HCT116 (cell line): ENCODE data around the gene S100PBP. TPM values are rescaled to one million over a fixed set of nuclear protein-coding genes. Genes with fewer than 3 reads are reported as not detected.
A peak's percentile ranks its signal among the peaks of the same experiment; 100 is the strongest.

Experiments
- ATAC-seq: fragments of 200-7000 bp; cut with Tn5 transposase; 2 replicates; pipeline ENCODE4 v1.9.1; 2020; ENCODE audit warnings: mild to moderate bottlenecking, moderate library complexity
- BruUV-seq: library from RNA; stranded (reverse); fragments of 400-500 nt; replicated peaks from 2 replicates; lab custom pipeline; 2021; lab: Mats Ljungman, UMichigan
- CTCF ChIA-PET: fragments of 300-600 bp; sonication (Branson Sonifier 250); formaldehyde crosslinking; loops from one replicate; lab custom pipeline; 2021; ENCODE audit warnings: antibody characterized with exemption; lab: Charles Lee
- POLR2A ChIA-PET: fragments of 300-600, 350-600 bp; sonication (Branson Sonifier 250); formaldehyde crosslinking; loops from one replicate; lab custom pipeline; 2021; ENCODE audit warnings: antibody characterized with exemption; lab: Charles Lee
- RAD21 ChIA-PET, 2 experiments: fragments of 300-600 bp; sonication (Branson Sonifier 250); formaldehyde crosslinking; loops; one replicate each; lab custom pipeline; 2023; ENCODE audit warnings: low total read pairs in 2 of 2; ENCODE audit not compliant: uncharacterized antibody in 2 of 2, unreplicated experiment in 2 of 2, low non-redundant PET in 1 of 2; lab: Charles Lee
- DNase-seq: peaks from one replicate; pipeline ENCODE4 v3.0.0-alpha.2; 2010; ENCODE audit warnings: low read depth, low spot score
- H2AFZ ChIP-seq: fragments of 200-600 bp; shearing (Covaris generic), sonication (generic); 2 replicates; pipeline ENCODE4 v1.6.1; 2017; ENCODE audit warnings: low read depth, mixed run types, mixed read lengths, antibody characterized with exemption, low read length; ENCODE audit not compliant: poor library complexity, severe bottlenecking
- H3K27ac ChIP-seq: 2 replicates; pipeline ENCODE4 v1.5.1; 2012; ENCODE audit warnings: low read depth, low read length
- H3K27me3 ChIP-seq: fragments of 200-600 bp; sonication (generic); 2 replicates; pipeline ENCODE4 v1.6.1; 2016; ENCODE audit warnings: mixed run types, low read length, mixed read lengths; ENCODE audit not compliant: insufficient read depth
- H3K36me3 ChIP-seq, 2 experiments: fragments of 200-500 bp in 1 of 2; fragments of 200-600 bp in 1 of 2; sonication (Bioruptor generic) in 1 of 2; sonication (generic) in 1 of 2; 2 replicates each; pipeline versions ENCODE4 v1.5.1 to v1.6.1; 2014 to 2016; ENCODE audit warnings: low read length in 2 of 2, inconsistent platforms in 1 of 2, mixed read lengths in 1 of 2, mixed run types in 1 of 2; ENCODE audit not compliant: insufficient read depth in 2 of 2, control insufficient read depth in 1 of 2
- H3K4me1 ChIP-seq, 2 experiments: fragments of 200-600 bp in 1 of 2; sonication (generic) in 1 of 2; 2 replicates each; pipeline versions ENCODE4 v1.5.1 to v1.6.1; 2012 to 2017; ENCODE audit warnings: low read length in 2 of 2, inconsistent platforms in 1 of 2, mild to moderate bottlenecking in 1 of 2, mixed read lengths in 1 of 2, mixed run types in 1 of 2, moderate library complexity in 1 of 2; ENCODE audit not compliant: insufficient read depth in 2 of 2, control insufficient read depth in 1 of 2
- H3K4me2 ChIP-seq: fragments of 200-600 bp; sonication (generic); 2 replicates; pipeline ENCODE4 v1.6.1; 2017; ENCODE audit warnings: mixed run types, low read length, mixed read lengths
- H3K4me3 ChIP-seq, 2 experiments: fragments of 200-600 bp in 1 of 2; sonication (generic) in 1 of 2; replicated peaks in 1 of 2; 2 replicates each; pipeline ENCODE4 v1.5.1; 2011 to 2016; ENCODE audit warnings: low read length in 2 of 2, control low read depth in 1 of 2, low read depth in 1 of 2, mild to moderate bottlenecking in 1 of 2, mixed read lengths in 1 of 2, mixed run types in 1 of 2
- H3K79me2 ChIP-seq: fragments of 200-600 bp; sonication (generic); 2 replicates; pipeline ENCODE4 v1.6.1; 2017; ENCODE audit warnings: mild to moderate bottlenecking, mixed run types, low read length, moderate library complexity, mixed read lengths; ENCODE audit not compliant: insufficient read depth
- H3K9ac ChIP-seq: fragments of 200-600 bp; sonication (generic); 2 replicates; pipeline ENCODE4 v1.6.1; 2016; ENCODE audit warnings: low read length, mixed read lengths
- H3K9me2 ChIP-seq: fragments of 200-600 bp; sonication (generic), shearing (Covaris generic); 2 replicates; pipeline ENCODE4 v1.6.1; 2017; ENCODE audit warnings: mixed run types, mild to moderate bottlenecking, moderate library complexity; ENCODE audit not compliant: insufficient read depth
- H3K9me3 ChIP-seq, 2 experiments: fragments of 200-500 bp in 1 of 2; fragments of 200-600 bp in 1 of 2; sonication (Bioruptor generic) in 1 of 2; sonication (generic) in 1 of 2; 2 replicates each; pipeline ENCODE4 v1.6.1; 2014 to 2017; ENCODE audit warnings: low read length in 2 of 2, mixed read lengths in 2 of 2, inconsistent platforms in 1 of 2, low read depth in 1 of 2, mild to moderate bottlenecking in 1 of 2, mixed run types in 1 of 2, moderate library complexity in 1 of 2; ENCODE audit not compliant: control insufficient read depth in 1 of 2, insufficient read depth in 1 of 2
- H4K20me1 ChIP-seq: fragments of 200-600 bp; sonication (generic), shearing (Covaris generic); 2 replicates; pipeline ENCODE4 v1.6.1; 2017; ENCODE audit warnings: mixed run types, mild to moderate bottlenecking, moderate library complexity; ENCODE audit not compliant: insufficient read depth
- CBX3 ChIP-seq: IDR thresholded peaks from 2 replicates; pipeline ENCODE4 v1.6.1; 2012; ENCODE audit warnings: low read depth
- EZH2phosphoT487 ChIP-seq: fragments of 200-600 bp; IDR thresholded peaks from 2 replicates; pipeline ENCODE4 v1.6.1; 2018; ENCODE audit warnings: antibody characterized with exemption, borderline replicate concordance
- FOSL1 ChIP-seq: IDR thresholded peaks from 2 replicates; pipeline ENCODE4 v1.6.1; 2012; ENCODE audit warnings: low read depth
- POLR2AphosphoS5 ChIP-seq: IDR thresholded peaks from 2 replicates; pipeline ENCODE4 v1.6.1; 2011; ENCODE audit warnings: mild to moderate bottlenecking, low read depth, low read length, moderate library complexity
- SIN3A ChIP-seq: IDR thresholded peaks from 2 replicates; pipeline ENCODE4 v1.6.1; 2012; ENCODE audit warnings: low read depth
- SP1 ChIP-seq: IDR thresholded peaks from 2 replicates; pipeline ENCODE4 v1.6.1; 2012; ENCODE audit warnings: low read depth
- SRF ChIP-seq: IDR thresholded peaks from 2 replicates; pipeline ENCODE4 v1.6.1; 2012; ENCODE audit warnings: low read depth
- YY1 ChIP-seq: IDR thresholded peaks from 2 replicates; pipeline ENCODE4 v1.6.1; 2011; ENCODE audit warnings: low read length, low read depth, moderate library complexity, mild to moderate bottlenecking; ENCODE audit not compliant: insufficient replicate concordance; ENCODE audit errors: extremely low read depth
- ZFX ChIP-seq: fragments of 450-650 bp; IDR thresholded peaks from 2 replicates; pipeline ENCODE4 v1.6.1; 2017
- intact Hi-C: fragments of 100-400 bp; cut with micrococcal nuclease; formaldehyde crosslinking; loops from 2 replicates; pipeline ENCODE4 v1.10.0; 2022
- total RNA-seq: library from RNA; stranded (reverse); gene quantifications from one replicate; pipeline ENCODE4 v1.2.1, GENCODE V29; 2021; ENCODE audit not compliant: unreplicated experiment
- TF ChIP-seq, protein P1 (sequence below), 3 experiments: fragments of 200-600 bp in 1 of 3; sonication (generic) in 1 of 3; IDR thresholded peaks in 2 of 3; conservative IDR thresholded peaks in 1 of 3; 2 replicates each; pipeline ENCODE4 v1.5.1; 2012 to 2017; ENCODE audit warnings: low read depth in 2 of 3, low read length in 2 of 3, antibody characterized with exemption in 1 of 3, borderline replicate concordance in 1 of 3, control low read depth in 1 of 3, mild to moderate bottlenecking in 1 of 3, mixed read lengths in 1 of 3, mixed run types in 1 of 3, moderate library complexity in 1 of 3; ENCODE audit not compliant: insufficient read depth in 1 of 3
- TF ChIP-seq, protein P2 (sequence below): IDR thresholded peaks from 2 replicates; pipeline ENCODE4 v1.6.1; 2012
- TF ChIP-seq, protein P3 (sequence below): IDR thresholded peaks from 2 replicates; pipeline ENCODE4 v1.6.1; 2012

S100PBP gene
- total RNA-seq, 1 experiment from 2014 or later, result 38.2 TPM

DNA sequence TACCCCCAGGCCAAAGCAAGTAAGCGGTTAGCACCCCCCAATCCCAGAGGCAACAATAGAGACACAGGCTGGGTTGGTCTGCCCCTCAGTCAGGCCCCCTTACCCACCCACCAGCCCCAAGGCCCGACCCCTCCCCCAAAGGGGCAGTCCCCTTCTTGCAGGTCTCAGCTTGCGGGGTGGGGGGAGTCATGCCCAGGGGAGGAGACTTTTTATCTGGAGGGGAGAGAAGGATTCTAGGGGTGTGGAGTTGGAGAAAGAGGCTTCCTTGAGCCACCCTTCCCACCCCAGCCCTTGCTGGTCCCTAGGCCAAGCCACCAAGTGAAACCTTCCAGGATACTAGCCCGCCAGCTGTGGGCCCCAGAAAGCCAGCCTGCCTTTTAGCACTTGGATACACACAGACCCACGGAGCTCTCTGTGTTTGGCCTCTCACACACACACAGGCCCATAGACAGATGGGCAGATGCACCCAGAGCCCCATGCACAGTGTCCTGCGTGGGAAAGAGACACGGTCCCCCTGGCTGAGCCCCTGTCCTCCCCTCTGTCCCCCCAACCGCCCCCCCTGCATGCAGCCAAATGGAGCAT is 76.7 kb downstream of the S100PBP start:
- no peak overlapping the region for H3K9ac ChIP-seq
- no peaks in the 10 kb centered on the region for H4K20me1 ChIP-seq
- no peak overlapping the region for H3K27ac ChIP-seq
- no peaks in the 10 kb centered on the region for H3K9me3 ChIP-seq
- H3K9me2 ChIP-seq, result no peaks in the 10 kb centered on the region
- peak overlapping the region; percentile 76 for H3K4me2 ChIP-seq
- H3K4me3 ChIP-seq, result no peak overlapping the region
- H3K4me1 ChIP-seq, result peaks cover 0 to 14% of the 10 kb centered on the region in 2 experiments; a peak in 1 of 4 replicates
- H2AFZ ChIP-seq, result no peak overlapping the region
- TF ChIP-seq SRF (no peak), SIN3A (no peak)
- no peak for ATAC-seq
- ChIA-PET POLR2A (no interaction called here), RAD21 (no interaction called here), CTCF (interaction anchor here (0.6 to 1.8 kb wide), 2 partner anchors 10 to 1899 kb away, joined by 3 to 4 read pairs; no protein-coding TSS in a partner anchor)
- no peaks in the 10 kb centered on the region for H3K79me2 ChIP-seq
- peaks cover 0 to 8% of the 10 kb centered on the region in 2 experiments; a peak in 2 of 4 replicates for H3K36me3 ChIP-seq
- H3K27me3 ChIP-seq, result no peaks in the 10 kb centered on the region
- no peak for DNase-seq
- BruUV-seq, result no TSS peak
- intact Hi-C loops, result no loop called here

DNA sequence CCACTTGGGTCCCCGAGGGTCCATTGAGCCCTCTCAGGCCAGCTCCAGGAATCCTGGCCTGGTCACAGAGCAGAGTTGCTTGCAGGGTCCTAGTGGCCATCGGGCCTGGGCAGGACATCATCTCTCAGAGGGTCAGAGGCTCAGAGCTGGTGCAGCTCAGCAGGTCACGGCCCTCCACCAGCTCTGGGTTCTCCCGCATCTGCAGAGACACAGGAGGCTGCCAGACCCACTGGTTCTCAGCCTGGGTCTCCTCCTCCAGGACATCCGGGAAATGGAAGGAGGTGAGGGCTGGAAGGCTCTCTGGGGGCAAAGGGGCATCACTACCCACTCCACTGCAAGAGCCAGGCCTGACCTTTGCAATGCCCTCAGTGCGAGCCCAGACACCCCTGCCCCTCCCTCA is 77.2 kb downstream of the S100PBP start:
- Histone ChIP-seq H4K20me1 (no peaks in the 10 kb centered on the region), H3K27me3 (no peaks in the 10 kb centered on the region), H3K36me3 (peaks cover 0 to 8% of the 10 kb centered on the region in 2 experiments; a peak in 2 of 4 replicates), H3K4me1 (peaks cover 2 to 14% of the 10 kb centered on the region in 2 experiments; a peak in 2 of 4 replicates), H3K4me3 (no peak overlapping the region), H3K4me2 (no peak overlapping the region), H3K9ac (no peak overlapping the region), H2AFZ (no peak overlapping the region), H3K27ac (no peak overlapping the region), H3K9me2 (no peaks in the 10 kb centered on the region), H3K9me3 (no peaks in the 10 kb centered on the region), H3K79me2 (no peaks in the 10 kb centered on the region; the same call in 1 of the 2 replicates)
- BruUV-seq, result no TSS peak
- ATAC-seq, result no peak
- DNase-seq, result no peak
- RAD21 ChIA-PET, result no interaction called here
- POLR2A ChIA-PET, result interaction anchor here (0.5 kb wide), 1 partner anchor 427 kb away, joined by 5 read pairs; no protein-coding TSS in a partner anchor
- intact Hi-C loops, result no loop called here
- TF ChIP-seq POLR2AphosphoS5 (no peak), FOSL1 (no peak), ZFX (no peak), CBX3 (no peak), EZH2phosphoT487 (no peak), YY1 (no peak), SP1 (no peak)
- TF ChIP-seq, protein P1, sequence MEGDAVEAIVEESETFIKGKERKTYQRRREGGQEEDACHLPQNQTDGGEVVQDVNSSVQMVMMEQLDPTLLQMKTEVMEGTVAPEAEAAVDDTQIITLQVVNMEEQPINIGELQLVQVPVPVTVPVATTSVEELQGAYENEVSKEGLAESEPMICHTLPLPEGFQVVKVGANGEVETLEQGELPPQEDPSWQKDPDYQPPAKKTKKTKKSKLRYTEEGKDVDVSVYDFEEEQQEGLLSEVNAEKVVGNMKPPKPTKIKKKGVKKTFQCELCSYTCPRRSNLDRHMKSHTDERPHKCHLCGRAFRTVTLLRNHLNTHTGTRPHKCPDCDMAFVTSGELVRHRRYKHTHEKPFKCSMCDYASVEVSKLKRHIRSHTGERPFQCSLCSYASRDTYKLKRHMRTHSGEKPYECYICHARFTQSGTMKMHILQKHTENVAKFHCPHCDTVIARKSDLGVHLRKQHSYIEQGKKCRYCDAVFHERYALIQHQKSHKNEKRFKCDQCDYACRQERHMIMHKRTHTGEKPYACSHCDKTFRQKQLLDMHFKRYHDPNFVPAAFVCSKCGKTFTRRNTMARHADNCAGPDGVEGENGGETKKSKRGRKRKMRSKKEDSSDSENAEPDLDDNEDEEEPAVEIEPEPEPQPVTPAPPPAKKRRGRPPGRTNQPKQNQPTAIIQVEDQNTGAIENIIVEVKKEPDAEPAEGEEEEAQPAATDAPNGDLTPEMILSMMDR (IDR thresholded peaks at IDR 0.05 in 2 of 3, conservative IDR thresholded peaks at IDR 0.05 in 1 of 3; ENCODE audit: borderline replicate concordance in 1 of 3, insufficient read depth in 1 of 3, low read depth in 2 of 3, low read length in 2 of 3), result no peak
- TF ChIP-seq, protein P2, sequence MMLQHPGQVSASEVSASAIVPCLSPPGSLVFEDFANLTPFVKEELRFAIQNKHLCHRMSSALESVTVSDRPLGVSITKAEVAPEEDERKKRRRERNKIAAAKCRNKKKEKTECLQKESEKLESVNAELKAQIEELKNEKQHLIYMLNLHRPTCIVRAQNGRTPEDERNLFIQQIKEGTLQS, result no peak
- TF ChIP-seq, protein P3, sequence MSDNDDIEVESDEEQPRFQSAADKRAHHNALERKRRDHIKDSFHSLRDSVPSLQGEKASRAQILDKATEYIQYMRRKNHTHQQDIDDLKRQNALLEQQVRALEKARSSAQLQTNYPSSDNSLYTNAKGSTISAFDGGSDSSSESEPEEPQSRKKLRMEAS, result no peak
- CTCF ChIA-PET, result no interaction called here
